ENCODE results near the gene FZD2.

The FZD2 gene

GRCh38 chr17:44608727-44609435 lies 51.6 kb downstream of the FZD2 start:
- no peak for DNase-seq

- DNase-seq = no peak
Measured at GRCh38 chr17:44610331-44610730, 53.0 kb downstream of the FZD2 start.
